ENCODE results near the gene LRRK1.

LRRK1 gene

GRCh38 chr15:101050623-101051290 is 131.6 kb downstream of the LRRK1 start:
- H3K36me3 ChIP-seq: no peaks in the 10 kb centered on the region
- TF ChIP-seq CTCF (IDR thresholded peaks at IDR 0.05; ENCODE audit: low read depth, low read length): no peak
- no peak overlapping the region for H3K27ac ChIP-seq
- no peaks in the 10 kb centered on the region for H3K27me3 ChIP-seq (ENCODE audit: insufficient read depth, low read depth, severe bottlenecking)
- DNase-seq: no peak
- no peaks in the 10 kb centered on the region for H3K9me3 ChIP-seq (ENCODE audit: severe bottlenecking)
- no peak overlapping the region for H3K4me3 ChIP-seq (ENCODE audit: low read depth, low read length)

- no peak for TF ChIP-seq CTCF (IDR thresholded peaks at IDR 0.05; ENCODE audit: low read depth, low read length)
- H3K4me3 ChIP-seq (ENCODE audit: low read depth, low read length): no peak overlapping the region
- H3K36me3 ChIP-seq: no peaks in the 10 kb centered on the region
- no peak overlapping the region for H3K27ac ChIP-seq
- no peak for DNase-seq
- no peaks in the 10 kb centered on the region for H3K9me3 ChIP-seq (ENCODE audit: severe bottlenecking)
- H3K27me3 ChIP-seq (ENCODE audit: insufficient read depth, low read depth, severe bottlenecking): no peaks in the 10 kb centered on the region
These were observed 132.3 kb downstream of the LRRK1 start for GRCh38 chr15:101051291-101052030.

DNA sequence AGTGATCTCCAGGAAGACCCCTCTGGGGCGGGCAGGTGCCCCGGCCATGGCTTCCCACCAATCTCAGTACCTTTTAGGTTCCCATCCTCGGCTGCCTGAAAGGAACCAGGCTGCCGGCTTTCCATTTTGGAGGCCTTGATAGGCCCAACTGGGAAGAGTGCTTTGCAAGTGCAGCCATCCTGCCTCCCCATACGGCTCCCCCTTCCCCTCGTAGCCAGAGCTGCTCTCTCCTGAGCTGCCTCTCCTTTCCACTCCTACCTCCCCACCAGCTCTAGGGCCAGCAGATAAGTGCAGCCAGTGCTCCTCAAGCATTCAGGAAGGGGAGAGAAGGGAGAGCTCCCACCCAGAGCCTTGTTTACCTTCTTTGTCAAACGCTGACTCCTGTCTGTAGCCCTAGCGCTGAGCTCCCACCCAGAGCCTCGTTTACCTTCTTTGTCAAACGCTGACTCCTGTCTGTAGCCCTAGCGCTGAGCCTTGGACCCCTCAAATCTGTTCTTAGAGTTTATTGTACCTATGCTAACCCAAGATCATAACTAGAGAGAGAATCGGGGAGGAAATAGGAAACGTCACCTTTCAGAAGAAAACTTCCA is 133.0 kb downstream of the LRRK1 start:
- no peak for DNase-seq
- Histone ChIP-seq H3K36me3 (no peaks in the 10 kb centered on the region), H3K27ac (no peak overlapping the region), H3K9me3 (ENCODE audit: severe bottlenecking) (no peaks in the 10 kb centered on the region), H3K27me3 (ENCODE audit: insufficient read depth, low read depth, severe bottlenecking) (no peaks in the 10 kb centered on the region), H3K4me3 (ENCODE audit: low read depth, low read length) (no peak overlapping the region)
- no peak for TF ChIP-seq CTCF (IDR thresholded peaks at IDR 0.05; ENCODE audit: low read depth, low read length)

DNA sequence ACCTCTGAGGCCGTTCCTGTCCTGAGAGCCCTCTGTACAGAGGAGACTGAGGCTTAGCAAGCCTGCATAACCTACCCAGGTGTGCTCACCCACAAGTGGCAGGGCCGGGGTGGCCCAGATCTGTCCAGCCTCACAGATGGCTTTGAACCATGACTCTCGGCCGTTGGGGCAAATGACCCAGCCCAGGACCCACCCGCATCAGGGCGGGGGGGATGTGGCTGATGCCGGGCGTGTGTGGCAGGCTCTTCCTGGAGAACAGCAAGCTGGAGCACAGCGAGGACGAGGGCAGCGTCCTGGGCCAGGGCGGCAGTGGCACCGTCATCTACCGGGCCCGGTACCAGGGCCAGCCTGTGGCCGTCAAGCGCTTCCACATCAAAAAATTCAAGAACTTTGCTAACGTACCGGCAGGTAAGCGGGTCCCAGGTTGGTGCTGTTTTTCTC is 133.5 kb downstream of the LRRK1 start:
- Histone ChIP-seq H3K36me3 (no peaks in the 10 kb centered on the region), H3K9me3 (ENCODE audit: severe bottlenecking) (no peaks in the 10 kb centered on the region), H3K27ac (no peak overlapping the region), H3K4me3 (ENCODE audit: low read depth, low read length) (no peak overlapping the region), H3K27me3 (ENCODE audit: insufficient read depth, low read depth, severe bottlenecking) (no peaks in the 10 kb centered on the region)
- no peak for DNase-seq
- TF ChIP-seq CTCF (IDR thresholded peaks at IDR 0.05; ENCODE audit: low read depth, low read length): no peak

DNA sequence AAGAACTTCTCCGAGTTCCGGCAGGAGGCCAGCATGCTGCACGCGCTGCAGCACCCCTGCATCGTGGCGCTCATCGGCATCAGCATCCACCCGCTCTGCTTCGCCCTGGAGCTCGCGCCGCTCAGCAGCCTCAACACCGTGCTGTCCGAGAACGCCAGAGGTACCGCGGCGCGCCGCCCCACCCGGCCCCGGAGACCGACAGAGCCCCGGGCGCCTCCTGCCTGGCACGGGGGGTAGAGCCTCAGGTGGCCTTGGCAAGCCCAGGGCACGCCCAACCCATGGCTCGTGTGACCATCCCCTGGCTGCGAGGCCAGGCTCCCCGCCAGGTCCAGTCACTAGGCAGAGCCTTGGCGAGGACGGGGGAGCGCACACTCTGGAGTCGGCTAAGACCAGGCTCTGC is 134.1 kb downstream of the LRRK1 start:
- Histone ChIP-seq H3K27me3 (ENCODE audit: insufficient read depth, low read depth, severe bottlenecking) (no peaks in the 10 kb centered on the region), H3K4me3 (ENCODE audit: low read depth, low read length) (no peak overlapping the region), H3K27ac (no peak overlapping the region), H3K36me3 (no peaks in the 10 kb centered on the region), H3K9me3 (ENCODE audit: severe bottlenecking) (no peaks in the 10 kb centered on the region)
- DNase-seq: no peak
- TF ChIP-seq CTCF (IDR thresholded peaks at IDR 0.05; ENCODE audit: low read depth, low read length): no peak
